Measurements from ENCODE around the gene ZDHHC13. TPM values are rescaled to one million over a fixed set of nuclear protein-coding genes. Genes with fewer than 3 reads are reported as not detected.

ZDHHC13 gene
- total RNA-seq, 2 donors from 2014 or later: 26.0 to 29.6 TPM

- Histone ChIP-seq H3K4me1 (ENCODE audit: control insufficient read depth, insufficient read depth, low read length) (no peaks in the 10 kb centered on the region), H3K9ac (ENCODE audit: extremely low read depth, low read length, poor library complexity, severe bottlenecking) (no peak overlapping the region), H3K27me3 (ENCODE audit: control insufficient read depth, insufficient read depth, low read length, poor library complexity, severe bottlenecking) (peaks cover 48% of the 10 kb centered on the region), H3K9me3 (ENCODE audit: control insufficient read depth, low read length) (no peaks in the 10 kb centered on the region), H3K4me3 (ENCODE audit: low read length) (no peak overlapping the region), H3K27ac (ENCODE audit: low read depth, low read length) (no peak overlapping the region), H3K36me3 (ENCODE audit: control insufficient read depth, insufficient read depth, low read length) (no peaks in the 10 kb centered on the region)
- Mint-ChIP-seq H3K4me1 (no peaks in the 10 kb centered on the region), H3K4me3 (no peak overlapping the region), H3K27me3 (ENCODE audit: insufficient read depth) (peaks cover 51% of the 10 kb centered on the region), H3K36me3 (ENCODE audit: low read depth) (no peaks in the 10 kb centered on the region), H3K9me3 (no peaks in the 10 kb centered on the region), H3K27ac (no peak overlapping the region)
- WGBS, 2 experiments (ENCODE audit: insufficient coverage in 1 of 2, insufficient read length in 1 of 2): 67 to 74% methylated on average over 4 to 6 of the region's 6 CpGs
- no peak for TF ChIP-seq CTCF (conservative IDR thresholded peaks at IDR 0.05)
- no peak for DNase-seq
Observed at GRCh38 chr11:19200410-19201201, 83.6 kb downstream of the ZDHHC13 start.

GRCh38 chr11:19201737-19202605, 85.0 kb downstream of the ZDHHC13 start, which contains the start of gene CSRP3:
TSS of gene CSRP3 (minus strand) at chr11:19201983. CDS start at chr11:19192448, 9,535 bp downstream.
- H3K36me3 ChIP-seq (ENCODE audit: control insufficient read depth, insufficient read depth, low read length): no peaks in the 10 kb centered on the region
- H3K27ac Mint-ChIP-seq: no peak within 1 kb of the TSS
- peaks cover 55% of the 10 kb centered on the region for H3K27me3 Mint-ChIP-seq (ENCODE audit: insufficient read depth)
- no peaks in the 10 kb centered on the region for H3K4me1 Mint-ChIP-seq
- H3K27me3 ChIP-seq (ENCODE audit: control insufficient read depth, insufficient read depth, low read length, poor library complexity, severe bottlenecking): peaks cover 50% of the 10 kb centered on the region
- no peaks in the 10 kb centered on the region for H3K9me3 ChIP-seq (ENCODE audit: control insufficient read depth, low read length)
- no peaks in the 10 kb centered on the region for H3K9me3 Mint-ChIP-seq
- no peak within 1 kb of the TSS for H3K4me3 ChIP-seq (ENCODE audit: low read length)
- WGBS, 2 experiments (ENCODE audit: insufficient coverage in 1 of 2, insufficient read length in 1 of 2): 85 to 89% methylated on average over 3 to 7 of the region's 7 CpGs
- H3K4me3 Mint-ChIP-seq: no peak within 1 kb of the TSS
- H3K27ac ChIP-seq (ENCODE audit: low read depth, low read length): no peak within 1 kb of the TSS
- TF ChIP-seq CTCF (conservative IDR thresholded peaks at IDR 0.05): no peak
- H3K9ac ChIP-seq (ENCODE audit: extremely low read depth, low read length, poor library complexity, severe bottlenecking): no peak within 1 kb of the TSS
- H3K36me3 Mint-ChIP-seq (ENCODE audit: low read depth): no peaks in the 10 kb centered on the region
- DNase-seq: no peak
- no peaks in the 10 kb centered on the region for H3K4me1 ChIP-seq (ENCODE audit: control insufficient read depth, insufficient read depth, low read length)

GRCh38 chr11:19204836-19205235, 87.9 kb downstream of the ZDHHC13 start:
- TF ChIP-seq CTCF (conservative IDR thresholded peaks at IDR 0.05): no peak
- H3K9me3 Mint-ChIP-seq: no peaks in the 10 kb centered on the region
- Histone ChIP-seq H3K9ac (ENCODE audit: extremely low read depth, low read length, poor library complexity, severe bottlenecking) (no peak overlapping the region), H3K9me3 (ENCODE audit: control insufficient read depth, low read length) (no peaks in the 10 kb centered on the region), H3K4me1 (ENCODE audit: control insufficient read depth, insufficient read depth, low read length) (peaks cover 2% of the 10 kb centered on the region), H3K36me3 (ENCODE audit: control insufficient read depth, insufficient read depth, low read length) (no peaks in the 10 kb centered on the region), H3K27ac (ENCODE audit: low read depth, low read length) (no peak overlapping the region), H3K4me3 (ENCODE audit: low read length) (no peak overlapping the region), H3K27me3 (ENCODE audit: control insufficient read depth, insufficient read depth, low read length, poor library complexity, severe bottlenecking) (peaks cover 57% of the 10 kb centered on the region)
- H3K4me1 Mint-ChIP-seq: peaks cover 8% of the 10 kb centered on the region
- no peak overlapping the region for H3K4me3 Mint-ChIP-seq
- no peak for DNase-seq
- no peak overlapping the region for H3K27ac Mint-ChIP-seq
- no peaks in the 10 kb centered on the region for H3K36me3 Mint-ChIP-seq (ENCODE audit: low read depth)
- 80 to 96% methylated on average over 1 to 4 of the region's 5 CpGs for WGBS, 2 experiments (ENCODE audit: insufficient coverage in 1 of 2, insufficient read length in 1 of 2)
- H3K27me3 Mint-ChIP-seq (ENCODE audit: insufficient read depth): peaks cover 68% of the 10 kb centered on the region
